ENCODE results near the gene ANAPC13.

ANAPC13 gene

GRCh38 chr3:134503266-134503665 lies 17.5 kb upstream of the ANAPC13 start:
- H3K4me3 ChIP-seq (ENCODE audit: control insufficient read depth, low read depth, low read length) = no peak overlapping the region
- no peak for TF ChIP-seq CTCF (conservative IDR thresholded peaks at IDR 0.05; ENCODE audit: control insufficient read depth, insufficient read depth, low read depth, low read length)
- no peak for DNase-seq (ENCODE audit: low read depth)

GRCh38 chr3:134496471-134497071 lies 10.8 kb upstream of the ANAPC13 start:
- no peak for TF ChIP-seq CTCF (conservative IDR thresholded peaks at IDR 0.05; ENCODE audit: control insufficient read depth, insufficient read depth, low read depth, low read length)
- no peak overlapping the region for H3K4me3 ChIP-seq (ENCODE audit: control insufficient read depth, low read depth, low read length)
- no peak for DNase-seq (ENCODE audit: low read depth)

GRCh38 chr3:134495980-134496379 lies 10.2 kb upstream of the ANAPC13 start:
- DNase-seq (ENCODE audit: low read depth) = no peak
- TF ChIP-seq CTCF (conservative IDR thresholded peaks at IDR 0.05; ENCODE audit: control insufficient read depth, insufficient read depth, low read depth, low read length) = no peak
- no peak overlapping the region for H3K4me3 ChIP-seq (ENCODE audit: control insufficient read depth, low read depth, low read length)

- peak; percentile 38 for DNase-seq (ENCODE audit: low read depth)
- TF ChIP-seq CTCF (conservative IDR thresholded peaks at IDR 0.05; ENCODE audit: control insufficient read depth, insufficient read depth, low read depth, low read length) = no peak
Observed at GRCh38 chr3:134494495-134494894, 8.7 kb upstream of the ANAPC13 start.

GRCh38 chr3:134487406-134487805 lies 1.6 kb upstream of the ANAPC13 start:
- DNase-seq (ENCODE audit: low read depth) = no peak
- peak overlapping the region; percentile 76 for H3K4me3 ChIP-seq (ENCODE audit: control insufficient read depth, low read depth, low read length)
- no peak for TF ChIP-seq CTCF (conservative IDR thresholded peaks at IDR 0.05; ENCODE audit: control insufficient read depth, insufficient read depth, low read depth, low read length)

More at GRCh38 chr3:134494495-134494894, 8.7 kb upstream of the ANAPC13 start:
- H3K4me3 ChIP-seq (ENCODE audit: control insufficient read depth, low read depth, low read length) = no peak overlapping the region

- peak; percentile 69 for DNase-seq (ENCODE audit: low read depth)
- H3K4me3 ChIP-seq (ENCODE audit: control insufficient read depth, low read depth, low read length) = peak overlapping the region; percentile 76
- TF ChIP-seq CTCF (conservative IDR thresholded peaks at IDR 0.05; ENCODE audit: control insufficient read depth, insufficient read depth, low read depth, low read length) = no peak
Observed at GRCh38 chr3:134486577-134487041, 824 bp upstream of the ANAPC13 start.
